RWPE2 (cell line): ENCODE data around the gene HEXA.

Source experiments
- ATAC-seq: fragments of 200-7000 bp; cut with Tn5 transposase; 3 replicates; pipeline ENCODE4 v1.9.1; 2021; ENCODE audit warnings: low read depth
- DNase-seq: peaks from one replicate; pipeline ENCODE4 v3.0.0-alpha.2; 2020; ENCODE audit warnings: low spot score
- H3K27ac ChIP-seq: fragments of 450-650 bp; 2 replicates; pipeline ENCODE4 v1.5.1; 2017; ENCODE audit warnings: mild to moderate bottlenecking; ENCODE audit not compliant: poor library complexity, severe bottlenecking
- H3K27me3 ChIP-seq: fragments of 250-450 bp; sonication (Bioruptor Pico); 2 replicates; pipeline ENCODE4 v1.5.1; 2021; ENCODE audit warnings: mild to moderate bottlenecking, moderate library complexity; ENCODE audit not compliant: insufficient read depth, poor library complexity, severe bottlenecking
- H3K36me3 ChIP-seq: fragments of 250-450 bp; sonication (Bioruptor Pico); 2 replicates; pipeline ENCODE4 v1.5.1; 2020; ENCODE audit warnings: low read depth, mild to moderate bottlenecking, moderate library complexity
- H3K4me1 ChIP-seq: fragments of 250-450 bp; sonication (Bioruptor Pico); 2 replicates; pipeline ENCODE4 v1.5.1; 2021; ENCODE audit warnings: mild to moderate bottlenecking, moderate library complexity; ENCODE audit not compliant: insufficient read depth, poor library complexity, severe bottlenecking
- H3K4me3 ChIP-seq: fragments of 250-450 bp; sonication (Bioruptor Pico); 2 replicates; pipeline ENCODE4 v1.5.1; 2021; ENCODE audit warnings: mild to moderate bottlenecking, moderate library complexity; ENCODE audit not compliant: severe bottlenecking
- H3K9me3 ChIP-seq: fragments of 250-450 bp; sonication (Bioruptor Pico); 2 replicates; pipeline ENCODE4 v1.5.1; 2021; ENCODE audit warnings: mild to moderate bottlenecking, moderate library complexity; ENCODE audit not compliant: severe bottlenecking
- CTCF ChIP-seq: fragments of 450-650 bp; IDR thresholded peaks from one replicate; pipeline ENCODE4 v1.5.1; 2017; ENCODE audit warnings: mild to moderate bottlenecking, moderate library complexity; ENCODE audit not compliant: poor library complexity, severe bottlenecking

The HEXA gene

GRCh38 chr15:72338148-72338547 lies 37.7 kb downstream of the HEXA start:
- ATAC-seq = no peak
- Histone ChIP-seq H3K4me1 (no peaks in the 10 kb centered on the region), H3K36me3 (0 out of 2 replicates have a peak, but pooled peaks cover 3% of the 10 kb centered on the region), H3K27me3 (no peaks in the 10 kb centered on the region), H3K4me3 (no peak overlapping the region), H3K9me3 (peaks cover 2% of the 10 kb centered on the region), H3K27ac (no peak overlapping the region)
- no peak for TF ChIP-seq CTCF
- DNase-seq = no peak

GRCh38 chr15:72334842-72335241 lies 41.0 kb downstream of the HEXA start:
- Histone ChIP-seq H3K4me1 (no peaks in the 10 kb centered on the region), H3K27me3 (no peaks in the 10 kb centered on the region), H3K27ac (no peak overlapping the region), H3K9me3 (peaks cover 2% of the 10 kb centered on the region), H3K36me3 (0 out of 2 replicates have a peak, but pooled peaks cover 3% of the 10 kb centered on the region), H3K4me3 (no peak overlapping the region)
- no peak for DNase-seq
- TF ChIP-seq CTCF = no peak
- ATAC-seq = no peak

GRCh38 chr15:72331021-72331420 lies 44.8 kb downstream of the HEXA start:
- H3K9me3 ChIP-seq = peaks cover 2% of the 10 kb centered on the region
- no peak for TF ChIP-seq CTCF
- DNase-seq (no peak), ATAC-seq (no peak)
- H3K27ac ChIP-seq = no peak overlapping the region
- H3K4me1 ChIP-seq = no peaks in the 10 kb centered on the region
- H3K36me3 ChIP-seq = no peaks in the 10 kb centered on the region
- no peaks in the 10 kb centered on the region for H3K27me3 ChIP-seq
- no peak overlapping the region for H3K4me3 ChIP-seq

GRCh38 chr15:72323752-72324151 lies 52.1 kb downstream of the HEXA start:
- no peak overlapping the region for H3K27ac ChIP-seq
- ATAC-seq (no peak), DNase-seq (no peak)
- peaks cover 6% of the 10 kb centered on the region for H3K4me1 ChIP-seq
- H3K36me3 ChIP-seq = no peaks in the 10 kb centered on the region
- H3K4me3 ChIP-seq = no peak overlapping the region
- no peak for TF ChIP-seq CTCF
- H3K9me3 ChIP-seq = peaks cover 4% of the 10 kb centered on the region
- no peaks in the 10 kb centered on the region for H3K27me3 ChIP-seq

GRCh38 chr15:72319985-72320671 lies 55.7 kb downstream of the HEXA start, which contains the start of gene CELF6:
CELF6 (minus strand) TSS chr15:72320157; CDS start chr15:72319874, 283 bp downstream.
- Histone ChIP-seq H3K9me3 (peaks cover 4% of the 10 kb centered on the region), H3K4me1 (peaks cover 6% of the 10 kb centered on the region), H3K27ac (no peak within 1 kb of the TSS), H3K36me3 (no peaks in the 10 kb centered on the region), H3K27me3 (no peaks in the 10 kb centered on the region), H3K4me3 (peak within 1 kb of the TSS; percentile 34)
- peak; percentile 88 for DNase-seq
- ATAC-seq = peak; percentile 70
- TF ChIP-seq CTCF = no peak
